ENCODE data around the gene CCDC127. TPM values are rescaled to one million over a fixed set of nuclear protein-coding genes. Genes with fewer than 3 reads are reported as not detected.

Gene CCDC127, protein sequence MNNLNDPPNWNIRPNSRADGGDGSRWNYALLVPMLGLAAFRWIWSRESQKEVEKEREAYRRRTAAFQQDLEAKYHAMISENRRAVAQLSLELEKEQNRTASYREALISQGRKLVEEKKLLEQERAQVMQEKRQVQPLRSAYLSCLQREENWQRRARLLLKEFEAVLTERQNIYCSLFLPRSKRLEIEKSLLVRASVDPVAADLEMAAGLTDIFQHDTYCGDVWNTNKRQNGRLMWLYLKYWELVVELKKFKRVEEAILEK
- 3.3 and 5.5 TPM in 2 replicates for total RNA-seq

DNA sequence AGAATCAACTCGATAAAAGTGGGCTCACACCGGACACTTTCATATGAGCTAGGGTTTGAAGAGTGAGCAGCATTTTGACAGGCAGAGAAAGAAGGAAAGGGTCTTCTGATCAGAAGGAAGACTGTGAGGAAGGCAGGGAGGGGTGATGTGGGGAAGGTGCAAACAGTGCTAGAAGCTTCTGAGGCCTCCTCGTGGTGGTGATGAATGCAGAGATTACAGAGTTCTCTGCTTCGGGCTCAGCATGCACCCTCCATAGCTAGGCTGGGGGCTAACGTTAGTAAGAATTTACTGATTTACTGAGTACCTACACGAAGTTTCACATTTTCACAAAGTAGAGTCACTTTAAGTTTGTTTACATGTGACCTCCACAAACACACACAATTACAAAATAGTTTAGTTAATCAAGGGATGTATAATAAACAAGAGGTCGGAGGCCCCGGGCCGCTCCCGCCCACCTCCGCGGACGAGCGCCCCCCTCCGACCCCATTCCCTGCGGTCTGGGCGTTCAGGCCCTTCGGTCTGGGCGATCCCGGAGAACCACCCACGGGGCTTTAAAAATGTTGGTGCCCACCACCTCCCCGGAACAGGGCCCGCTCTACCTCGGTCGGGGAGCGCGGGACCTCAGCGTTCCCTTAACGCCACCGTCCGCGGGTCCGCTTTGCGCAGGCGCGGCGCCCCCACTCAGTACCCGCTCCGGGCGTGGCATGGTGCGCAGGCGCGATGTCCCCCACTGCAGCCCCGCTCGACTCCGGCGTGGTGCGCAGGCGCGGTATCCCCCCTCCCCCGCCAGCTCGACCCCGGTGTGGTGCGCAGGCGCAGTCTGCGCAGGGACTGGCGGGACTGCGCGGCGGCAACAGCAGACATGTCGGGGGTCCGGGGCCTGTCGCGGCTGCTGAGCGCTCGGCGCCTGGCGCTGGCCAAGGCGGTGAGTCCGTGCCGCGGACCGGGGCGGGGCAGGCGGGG lies at the start of gene CCDC127, which contains the start of gene SDHA:
Gene CCDC127, minus strand, starts transcription at position 660 of the 963 bp plus-strand sequence. CDS start 1,304 bp downstream, outside the sequence.
Gene SDHA, plus strand, starts transcription at position 827 of the 963 bp plus-strand sequence. Its CDS starts 36 bp downstream, at position 863.

DNA sequence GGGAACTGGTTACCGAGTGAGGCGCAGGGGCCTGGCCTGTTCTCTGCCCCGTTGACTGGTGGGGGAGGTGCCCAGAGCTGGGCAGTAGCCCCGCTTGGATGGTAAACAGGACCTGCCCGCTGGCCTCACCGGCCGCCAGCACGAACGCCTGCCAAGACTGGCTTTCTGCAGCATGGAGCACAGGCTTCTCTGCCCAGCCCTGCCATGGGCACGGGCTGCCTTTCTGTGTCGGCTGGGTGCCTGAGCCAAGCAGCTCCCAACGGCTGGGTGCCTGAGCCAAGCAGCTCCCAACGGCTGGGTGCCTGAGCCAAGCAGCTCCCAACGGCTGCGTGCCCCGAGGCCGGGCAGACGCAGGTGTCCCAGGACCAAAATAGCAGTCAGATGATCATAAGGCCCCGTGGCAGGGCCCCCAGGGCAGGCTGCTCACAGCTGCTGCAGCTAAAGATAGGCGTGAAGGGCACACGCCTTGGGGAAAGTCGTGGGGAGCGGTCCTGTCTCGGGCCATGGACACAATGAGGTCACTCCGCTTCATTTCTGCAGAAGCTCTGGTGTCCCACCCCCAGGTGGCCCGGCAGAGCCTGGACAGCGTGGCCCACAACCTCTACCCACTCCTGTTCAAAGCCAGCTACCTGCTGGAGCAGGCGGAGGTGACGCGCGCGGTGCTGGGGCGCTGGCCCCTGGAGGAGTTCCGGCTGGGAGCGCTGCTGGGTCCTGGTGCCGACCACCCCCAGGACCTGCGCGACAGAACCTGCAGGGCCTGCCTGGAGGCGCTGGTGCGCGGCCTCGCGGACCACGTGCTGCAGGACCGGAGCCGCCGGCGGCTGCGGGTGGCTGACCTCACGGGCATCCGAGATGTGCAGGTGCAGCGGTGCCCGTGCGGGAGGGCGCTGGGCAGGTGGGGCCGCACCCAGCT lies 26.7 kb downstream of the CCDC127 start, which contains the start of gene LRRC14B:
Gene LRRC14B, plus strand, starts transcription at position 460 of the 913 bp plus-strand sequence. Its CDS starts 44 bp downstream, at position 504.

Other genes starting within 250 kb of the CCDC127 start
- 31.4 and 37.6 TPM in 2 replicates for gene PLEKHG4B, start 126.0 kb downstream of the CCDC127 start, total RNA-seq
- 0.11 TPM in 1 of 2 replicates, not detected in the other for gene LRRC14B, start 26.7 kb downstream of the CCDC127 start, total RNA-seq
- 84.8 and 91.2 TPM in 2 replicates for gene SDHA, start 167 bp upstream of the CCDC127 start, total RNA-seq
- 94.2 and 100 TPM in 2 replicates for gene PDCD6, start 53.5 kb upstream of the CCDC127 start, total RNA-seq
- 0.33 and 3.5 TPM in 2 replicates for gene AHRR, start 103.6 kb upstream of the CCDC127 start, total RNA-seq
- 28.7 and 34.2 TPM in 2 replicates for gene EXOC3, start 225.0 kb upstream of the CCDC127 start, total RNA-seq